ENCODE data around the gene MAP1A.

Gene MAP1A

GRCh38 chr15:43524254-43524845, 6.9 kb downstream of the MAP1A start:
- Histone ChIP-seq H3K36me3 (replicated peaks; ENCODE audit: low read depth, low read length) (no peaks in the 10 kb centered on the region), H3K79me2 (ENCODE audit: low read length) (no peaks in the 10 kb centered on the region), H3K9ac (ENCODE audit: low read length) (no peak overlapping the region), H3K9me3 (ENCODE audit: insufficient read depth, low read length) (no peaks in the 10 kb centered on the region), H3K27me3 (ENCODE audit: low read depth, low read length) (no peaks in the 10 kb centered on the region), H2AFZ (ENCODE audit: low read depth, low read length) (no peak overlapping the region), H3K27ac (ENCODE audit: low read length) (no peak overlapping the region), H3K4me2 (ENCODE audit: low read length) (no peak overlapping the region), H3K4me3 (ENCODE audit: low read length) (no peak overlapping the region), H3K4me1 (ENCODE audit: low read length) (peaks cover 5% of the 10 kb centered on the region; the same call in 1 of the 2 replicates), H4K20me1 (ENCODE audit: insufficient read depth, low read length) (no peaks in the 10 kb centered on the region)
- no peak for TF ChIP-seq EZH2phosphoT487 (IDR thresholded peaks at IDR 0.05; ENCODE audit: low read depth)
- peak; percentile 23; the same call in 1 of the 2 replicates for TF ChIP-seq CTCF (IDR thresholded peaks at IDR 0.05; ENCODE audit: low read depth, low read length)

GRCh38 chr15:43525131-43525530, 7.7 kb downstream of the MAP1A start:
- Histone ChIP-seq H3K27ac (ENCODE audit: low read length) (no peak overlapping the region), H3K9ac (ENCODE audit: low read length) (no peak overlapping the region), H3K4me1 (ENCODE audit: low read length) (peaks cover 5% of the 10 kb centered on the region; the same call in 1 of the 2 replicates), H2AFZ (ENCODE audit: low read depth, low read length) (no peak overlapping the region), H3K9me3 (ENCODE audit: insufficient read depth, low read length) (no peaks in the 10 kb centered on the region), H3K4me3 (ENCODE audit: low read length) (no peak overlapping the region), H4K20me1 (ENCODE audit: insufficient read depth, low read length) (no peaks in the 10 kb centered on the region), H3K4me2 (ENCODE audit: low read length) (no peak overlapping the region), H3K27me3 (ENCODE audit: low read depth, low read length) (no peaks in the 10 kb centered on the region), H3K79me2 (ENCODE audit: low read length) (no peaks in the 10 kb centered on the region), H3K36me3 (replicated peaks; ENCODE audit: low read depth, low read length) (no peaks in the 10 kb centered on the region)
- TF ChIP-seq CTCF (IDR thresholded peaks at IDR 0.05; ENCODE audit: low read depth, low read length) (no peak), EZH2phosphoT487 (IDR thresholded peaks at IDR 0.05; ENCODE audit: low read depth) (no peak)

- H2AFZ ChIP-seq (ENCODE audit: low read depth, low read length) = no peak overlapping the region
- H3K27me3 ChIP-seq (ENCODE audit: low read depth, low read length) = no peaks in the 10 kb centered on the region
- H3K27ac ChIP-seq (ENCODE audit: low read length) = no peak overlapping the region
- no peak overlapping the region for H3K4me3 ChIP-seq (ENCODE audit: low read length)
- H3K9me3 ChIP-seq (ENCODE audit: insufficient read depth, low read length) = no peaks in the 10 kb centered on the region
- no peaks in the 10 kb centered on the region for H4K20me1 ChIP-seq (ENCODE audit: insufficient read depth, low read length)
- TF ChIP-seq EZH2phosphoT487 (IDR thresholded peaks at IDR 0.05; ENCODE audit: low read depth) = no peak
- TF ChIP-seq CTCF (IDR thresholded peaks at IDR 0.05; ENCODE audit: low read depth, low read length) = no peak
- no peaks in the 10 kb centered on the region for H3K79me2 ChIP-seq (ENCODE audit: low read length)
- H3K4me2 ChIP-seq (ENCODE audit: low read length) = no peak overlapping the region
- H3K36me3 ChIP-seq (replicated peaks; ENCODE audit: low read depth, low read length) = no peaks in the 10 kb centered on the region
- H3K4me1 ChIP-seq (ENCODE audit: low read length) = peaks cover 5% of the 10 kb centered on the region; the same call in 1 of the 2 replicates
- no peak overlapping the region for H3K9ac ChIP-seq (ENCODE audit: low read length)
Observed at GRCh38 chr15:43526261-43526930, 9.0 kb downstream of the MAP1A start.

GRCh38 chr15:43527016-43527801, 9.8 kb downstream of the MAP1A start:
- Histone ChIP-seq H3K36me3 (replicated peaks; ENCODE audit: low read depth, low read length) (no peaks in the 10 kb centered on the region), H3K27ac (ENCODE audit: low read length) (no peak overlapping the region), H3K9me3 (ENCODE audit: insufficient read depth, low read length) (no peaks in the 10 kb centered on the region), H4K20me1 (ENCODE audit: insufficient read depth, low read length) (no peaks in the 10 kb centered on the region), H2AFZ (ENCODE audit: low read depth, low read length) (no peak overlapping the region), H3K9ac (ENCODE audit: low read length) (no peak overlapping the region), H3K4me1 (ENCODE audit: low read length) (peaks cover 5% of the 10 kb centered on the region; the same call in 1 of the 2 replicates), H3K4me3 (ENCODE audit: low read length) (no peak overlapping the region), H3K27me3 (ENCODE audit: low read depth, low read length) (no peaks in the 10 kb centered on the region), H3K4me2 (ENCODE audit: low read length) (no peak overlapping the region), H3K79me2 (ENCODE audit: low read length) (no peaks in the 10 kb centered on the region)
- TF ChIP-seq CTCF (IDR thresholded peaks at IDR 0.05; ENCODE audit: low read depth, low read length) = no peak
- TF ChIP-seq EZH2phosphoT487 (IDR thresholded peaks at IDR 0.05; ENCODE audit: low read depth) = no peak
